IMR-90 (cell line): ENCODE data around the gene RNF181. TPM values are rescaled to one million over a fixed set of nuclear protein-coding genes. Genes with fewer than 3 reads are reported as not detected.

ENCODE experiments used
- RFX5 ChIP-seq: IDR thresholded peaks from 2 replicates; pipeline ENCODE4 v1.8.0; 2012; ENCODE audit warnings: low read depth, mild to moderate bottlenecking, low read length, moderate library complexity
- USF2 ChIP-seq: fragments of 150-350 bp; IDR thresholded peaks from 2 replicates; pipeline ENCODE4 v1.6.1; 2017; ENCODE audit warnings: mild to moderate bottlenecking, antibody characterized with exemption, low read length, low read depth
- polyA plus RNA-seq, 3 experiments: library from polyadenylated mRNA; depleted of rRNA; stranded (reverse); fragments of >200 nt; gene quantifications; 2 replicates each; pipeline ENCODE4 v1.2.3, GENCODE V29; 2012; ENCODE audit warnings: low replicate concordance in 1 of 3
- total RNA-seq: library from RNA; depleted of rRNA; stranded (reverse); fragments of >200 nt; gene quantifications from 2 replicates; pipeline ENCODE4 v1.2.3, GENCODE V29; 2012

RNF181 gene
- total and polyA plus RNA-seq, 2 of the 4 experiments (the other 2 are of a cell fraction) = 438 to 498 TPM

GRCh38 chr2:85577386-85578242 lies 17.9 kb upstream of the RNF181 start, which contains the start of gene VAMP8 (continued):
- no peak for TF ChIP-seq USF2
- no peak for TF ChIP-seq RFX5
